H9 (cell line): ENCODE measurements around the gene SCAF1. TPM values are rescaled to one million over a fixed set of nuclear protein-coding genes. Genes with fewer than 3 reads are reported as not detected.

Source experiments
- DNase-seq: peaks from one replicate; pipeline ENCODE4 v3.0.0-alpha.2; 2017
- H2AFZ ChIP-seq: one replicate; pipeline ENCODE4 v1.6.1; 2013; ENCODE audit warnings: mild to moderate bottlenecking, low read length, control low read depth, moderate library complexity
- H2AK5ac ChIP-seq: 2 replicates; pipeline ENCODE4 v1.6.1; 2013; ENCODE audit warnings: low read length, control low read depth, mixed read lengths; ENCODE audit not compliant: insufficient read length
- H2BK120ac ChIP-seq: one replicate; pipeline ENCODE4 v1.6.1; 2013; ENCODE audit warnings: low read depth, mild to moderate bottlenecking, low read length, control low read depth, inconsistent platforms; ENCODE audit not compliant: poor library complexity, severe bottlenecking
- H2BK12ac ChIP-seq: 2 replicates; pipeline ENCODE4 v1.6.1; 2013; ENCODE audit warnings: low read length, control low read depth, mixed read lengths, low read depth; ENCODE audit not compliant: insufficient read length
- H2BK15ac ChIP-seq: 2 replicates; pipeline ENCODE4 v1.6.1; 2013; ENCODE audit warnings: low read depth, low read length, control low read depth
- H2BK20ac ChIP-seq: one replicate; pipeline ENCODE4 v1.6.1; 2013; ENCODE audit warnings: low read depth, mild to moderate bottlenecking, low read length, control low read depth, inconsistent platforms; ENCODE audit not compliant: poor library complexity, severe bottlenecking
- H2BK5ac ChIP-seq: 2 replicates; pipeline ENCODE4 v1.6.1; 2013; ENCODE audit warnings: low read length, control low read depth, mixed read lengths; ENCODE audit not compliant: insufficient read length
- H3K14ac ChIP-seq: 2 replicates; pipeline ENCODE4 v1.6.1; 2013; ENCODE audit warnings: low read length, control low read depth; ENCODE audit not compliant: insufficient read depth
- H3K18ac ChIP-seq: 2 replicates; pipeline ENCODE4 v1.6.1; 2013; ENCODE audit warnings: low read depth, mild to moderate bottlenecking, mixed read lengths, low read length, control low read depth; ENCODE audit not compliant: insufficient read length
- H3K23ac ChIP-seq: 2 replicates; pipeline ENCODE4 v1.6.1; 2013; ENCODE audit warnings: low read length, control low read depth, mixed read lengths, low read depth; ENCODE audit not compliant: insufficient read length
- H3K23me2 ChIP-seq: 2 replicates; pipeline ENCODE4 v1.6.1; 2013; ENCODE audit warnings: low read depth, mild to moderate bottlenecking, mixed read lengths, low read length, control low read depth; ENCODE audit not compliant: insufficient read length, poor library complexity, severe bottlenecking
- H3K27ac ChIP-seq: 2 replicates; pipeline ENCODE4 v1.5.1; 2013; ENCODE audit warnings: low read length, control low read depth, mixed read lengths, low read depth; ENCODE audit not compliant: insufficient read length
- H3K27me3 ChIP-seq: 2 replicates; pipeline ENCODE4 v1.6.1; 2013; ENCODE audit warnings: low read length, control low read depth, inconsistent platforms; ENCODE audit not compliant: insufficient read depth
- H3K4ac ChIP-seq: 2 replicates; pipeline ENCODE4 v1.6.1; 2013; ENCODE audit warnings: low read depth, mild to moderate bottlenecking, control low read depth, inconsistent platforms, low read length, moderate library complexity
- H3K4me1 ChIP-seq: 2 replicates; pipeline ENCODE4 v1.6.1; 2013; ENCODE audit warnings: low read length, control low read depth, inconsistent platforms; ENCODE audit not compliant: insufficient read depth
- H3K4me2 ChIP-seq: 2 replicates; pipeline ENCODE4 v1.6.1; 2013; ENCODE audit warnings: low read length, control low read depth, mixed read lengths; ENCODE audit not compliant: insufficient read length, insufficient read depth
- H3K56ac ChIP-seq: 2 replicates; pipeline ENCODE4 v1.6.1; 2013; ENCODE audit warnings: low read depth, mild to moderate bottlenecking, mixed read lengths, low read length, control low read depth; ENCODE audit not compliant: insufficient read length
- H3K79me1 ChIP-seq: 2 replicates; pipeline ENCODE4 v1.6.1; 2013; ENCODE audit warnings: low read depth, mild to moderate bottlenecking, moderate library complexity, low read length, control low read depth, inconsistent platforms; ENCODE audit not compliant: insufficient read depth, poor library complexity, severe bottlenecking
- H3K79me2 ChIP-seq: 2 replicates; pipeline ENCODE4 v1.6.1; 2013; ENCODE audit warnings: low read length, control low read depth, inconsistent platforms; ENCODE audit not compliant: insufficient read depth
- H3K9ac ChIP-seq: 2 replicates; pipeline ENCODE4 v1.6.1; 2013; ENCODE audit warnings: low read length, control low read depth, mixed read lengths; ENCODE audit not compliant: insufficient read length; ENCODE audit errors: extremely low read depth
- H3K9me3 ChIP-seq: one replicate; pipeline ENCODE4 v1.6.1; 2013; ENCODE audit warnings: low read depth, low read length, inconsistent platforms; ENCODE audit not compliant: control insufficient read depth
- H3T11ph ChIP-seq: one replicate; pipeline ENCODE4 v1.6.1; 2013; ENCODE audit warnings: mild to moderate bottlenecking, low read length, control low read depth, inconsistent platforms
- H4K20me1 ChIP-seq: one replicate; pipeline ENCODE4 v1.6.1; 2013; ENCODE audit not compliant: control insufficient read depth, insufficient read length, insufficient read depth
- H4K5ac ChIP-seq: 2 replicates; pipeline ENCODE4 v1.6.1; 2013; ENCODE audit warnings: low read depth, mild to moderate bottlenecking, mixed read lengths, low read length, control low read depth; ENCODE audit not compliant: insufficient read length
- H4K8ac ChIP-seq: replicated peaks from 2 replicates; pipeline ENCODE4 v1.6.1; 2013; ENCODE audit warnings: low read length, control low read depth, mixed read lengths, low read depth; ENCODE audit not compliant: insufficient read length
- H4K91ac ChIP-seq: 2 replicates; pipeline ENCODE4 v1.6.1; 2013; ENCODE audit warnings: low read depth, mild to moderate bottlenecking, moderate library complexity, mixed read lengths, low read length, control low read depth; ENCODE audit not compliant: insufficient read length
- H3K27ac Mint-ChIP-seq, 3 experiments: 2 replicates in 2 of 3; 3 replicates in 1 of 3; pipeline ENCODE4 v1.8.0; 2020 to 2021; ENCODE audit warnings: mixed read lengths in 3 of 3, mild to moderate bottlenecking in 1 of 3, moderate library complexity in 1 of 3
- H3K27me3 Mint-ChIP-seq: 2 replicates; pipeline ENCODE4 v1.8.0; 2021; ENCODE audit warnings: low read depth, mild to moderate bottlenecking, moderate library complexity, mixed read lengths
- H3K36me3 Mint-ChIP-seq, 3 experiments: 2 replicates in 2 of 3; 3 replicates in 1 of 3; pipeline ENCODE4 v1.8.0; 2020 to 2021; ENCODE audit warnings: low read depth in 3 of 3, mixed read lengths in 3 of 3; ENCODE audit not compliant: insufficient read depth in 1 of 3
- H3K4me1 Mint-ChIP-seq, 2 experiments: 2 replicates each; pipeline ENCODE4 v1.8.0; 2020; ENCODE audit warnings: mixed read lengths in 2 of 2
- H3K4me3 Mint-ChIP-seq, 2 experiments: 2 replicates in 1 of 2; 3 replicates in 1 of 2; pipeline ENCODE4 v1.8.0; 2020 to 2021; ENCODE audit warnings: mild to moderate bottlenecking in 2 of 2, mixed read lengths in 2 of 2, moderate library complexity in 1 of 2
- H3K9me3 Mint-ChIP-seq, 2 experiments: 2 replicates in 1 of 2; 3 replicates in 1 of 2; pipeline ENCODE4 v1.8.0; 2020; ENCODE audit warnings: mild to moderate bottlenecking in 2 of 2, mixed read lengths in 2 of 2, moderate library complexity in 1 of 2
- WGBS: extraction: QIAGEN DNeasy Blood & Tissue Kit; methylation state at CpG from one replicate; pipeline ENCODE4 v1.1.7; 2013; ENCODE audit warnings: missing lambda C conversion rate, low lambda C conversion rate, mixed read lengths; ENCODE audit not compliant: insufficient read length; ENCODE audit errors: extremely low coverage; 5-methylcytosine and 5-hydroxymethylcytosine counted together
- total RNA-seq: library from RNA; stranded (reverse); gene quantifications from 2 replicates; pipeline ENCODE4 v1.2.1, GENCODE V29; 2021
- TF ChIP-seq, protein P1 (sequence below): fragments of 200-600 bp; sonication (generic); conservative IDR thresholded peaks from 3 replicates; pipeline ENCODE4 v1.8.0; 2021; ENCODE audit warnings: antibody characterized with exemption, mild to moderate bottlenecking

Gene SCAF1
- total RNA-seq, 1 experiment from 2014 or later: 85.3 TPM

DNA sequence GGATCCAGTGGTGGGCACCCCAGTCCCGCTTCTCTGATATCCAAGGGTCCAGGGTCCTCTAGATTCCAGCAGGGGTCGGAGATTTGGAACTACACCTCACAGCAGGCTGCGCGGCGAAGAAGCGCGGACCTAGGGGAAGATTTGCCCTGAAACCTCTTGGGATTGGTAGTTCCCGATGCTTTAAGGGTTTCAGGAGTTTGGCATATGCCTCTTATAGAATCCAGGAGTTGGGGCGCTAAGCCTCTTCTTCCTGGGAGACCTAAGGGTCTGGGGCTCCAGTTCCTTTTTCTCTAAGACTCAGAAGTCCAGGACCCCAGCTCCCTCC, 24.1 kb downstream of the SCAF1 start:
- no peak overlapping the region for H3K4ac ChIP-seq
- no CpG with 5 or more reads among the region's 9 CpGs for WGBS
- no peak overlapping the region for H2BK12ac ChIP-seq
- H3K27ac Mint-ChIP-seq: peak overlapping the region; percentile 96 to 99 (median 96); a peak in 4 of 7 replicates
- H3K79me1 ChIP-seq: peaks cover 11% of the 10 kb centered on the region
- no peak overlapping the region for H3K23ac ChIP-seq
- H2AK5ac ChIP-seq: no peak overlapping the region
- no peaks in the 10 kb centered on the region for H3K27me3 ChIP-seq
- no peaks in the 10 kb centered on the region for H4K20me1 ChIP-seq
- H3K4me3 Mint-ChIP-seq: peak overlapping the region; percentile 99 to 100
- no peak overlapping the region for H3K27ac ChIP-seq
- H3K18ac ChIP-seq: no peak overlapping the region
- H3K4me1 ChIP-seq: no peaks in the 10 kb centered on the region
- H2BK20ac ChIP-seq: no peak overlapping the region
- H3K79me2 ChIP-seq: peaks cover 5% of the 10 kb centered on the region; the same call in 1 of the 2 replicates
- peaks cover 12 to 37% of the 10 kb centered on the region in 2 experiments for H3K4me1 Mint-ChIP-seq
- no peak for DNase-seq
- peaks cover 3% of the 10 kb centered on the region for H3K27me3 Mint-ChIP-seq
- no peak overlapping the region for H4K91ac ChIP-seq
- H4K8ac ChIP-seq: no peak overlapping the region
- TF ChIP-seq, protein P1, sequence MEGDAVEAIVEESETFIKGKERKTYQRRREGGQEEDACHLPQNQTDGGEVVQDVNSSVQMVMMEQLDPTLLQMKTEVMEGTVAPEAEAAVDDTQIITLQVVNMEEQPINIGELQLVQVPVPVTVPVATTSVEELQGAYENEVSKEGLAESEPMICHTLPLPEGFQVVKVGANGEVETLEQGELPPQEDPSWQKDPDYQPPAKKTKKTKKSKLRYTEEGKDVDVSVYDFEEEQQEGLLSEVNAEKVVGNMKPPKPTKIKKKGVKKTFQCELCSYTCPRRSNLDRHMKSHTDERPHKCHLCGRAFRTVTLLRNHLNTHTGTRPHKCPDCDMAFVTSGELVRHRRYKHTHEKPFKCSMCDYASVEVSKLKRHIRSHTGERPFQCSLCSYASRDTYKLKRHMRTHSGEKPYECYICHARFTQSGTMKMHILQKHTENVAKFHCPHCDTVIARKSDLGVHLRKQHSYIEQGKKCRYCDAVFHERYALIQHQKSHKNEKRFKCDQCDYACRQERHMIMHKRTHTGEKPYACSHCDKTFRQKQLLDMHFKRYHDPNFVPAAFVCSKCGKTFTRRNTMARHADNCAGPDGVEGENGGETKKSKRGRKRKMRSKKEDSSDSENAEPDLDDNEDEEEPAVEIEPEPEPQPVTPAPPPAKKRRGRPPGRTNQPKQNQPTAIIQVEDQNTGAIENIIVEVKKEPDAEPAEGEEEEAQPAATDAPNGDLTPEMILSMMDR: peak; percentile 30; the same call in 1 of the 3 replicates
- no peak overlapping the region for H2BK5ac ChIP-seq
- H2BK15ac ChIP-seq: no peak overlapping the region
- H3K9me3 Mint-ChIP-seq: peaks cover 0 to 1% of the 10 kb centered on the region in 2 experiments; a peak in 3 of 5 replicates
- peak overlapping the region; percentile 99 for H3K4me2 ChIP-seq
- H3K9ac ChIP-seq: peak overlapping the region; percentile 74
- H3K36me3 Mint-ChIP-seq: peaks cover 33 to 57% (median 56%) of the 10 kb centered on the region in 3 experiments; a peak in 6 of 7 replicates
- H3K23me2 ChIP-seq: peaks cover 18% of the 10 kb centered on the region
- H2BK120ac ChIP-seq: no peak overlapping the region
- H4K5ac ChIP-seq: no peak overlapping the region
- no peak overlapping the region for H3K14ac ChIP-seq
- H2AFZ ChIP-seq: no peak overlapping the region
- no peaks in the 10 kb centered on the region for H3K9me3 ChIP-seq
- H3K56ac ChIP-seq: no peak overlapping the region
- H3T11ph ChIP-seq: no peak overlapping the region
